ENCODE results near the gene CRB3.
A peak's percentile ranks its signal among the peaks of the same experiment; 100 is the strongest.

CRB3 gene

DNA sequence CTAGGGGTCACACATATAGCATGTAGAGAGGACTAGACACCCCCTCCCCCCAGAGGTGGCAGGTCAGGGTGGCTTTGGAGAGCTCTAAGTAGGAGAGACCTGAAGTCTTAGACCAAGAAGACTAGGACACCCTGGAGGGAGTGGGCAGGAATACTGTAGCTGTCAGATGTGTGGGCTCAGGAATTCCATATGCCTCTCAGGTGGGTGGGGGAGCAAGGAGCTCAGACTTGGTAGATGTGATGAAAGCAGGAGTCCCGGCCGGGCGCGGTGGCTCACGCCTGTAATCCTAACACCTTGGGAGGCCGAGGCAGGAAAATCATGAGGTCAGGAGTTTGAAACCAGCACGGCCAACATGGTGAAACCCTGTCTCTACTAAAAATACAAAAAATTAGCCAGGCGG, 1.6 kb downstream of the CRB3 start:
- no peak for DNase-seq (ENCODE audit: low spot score)

DNA sequence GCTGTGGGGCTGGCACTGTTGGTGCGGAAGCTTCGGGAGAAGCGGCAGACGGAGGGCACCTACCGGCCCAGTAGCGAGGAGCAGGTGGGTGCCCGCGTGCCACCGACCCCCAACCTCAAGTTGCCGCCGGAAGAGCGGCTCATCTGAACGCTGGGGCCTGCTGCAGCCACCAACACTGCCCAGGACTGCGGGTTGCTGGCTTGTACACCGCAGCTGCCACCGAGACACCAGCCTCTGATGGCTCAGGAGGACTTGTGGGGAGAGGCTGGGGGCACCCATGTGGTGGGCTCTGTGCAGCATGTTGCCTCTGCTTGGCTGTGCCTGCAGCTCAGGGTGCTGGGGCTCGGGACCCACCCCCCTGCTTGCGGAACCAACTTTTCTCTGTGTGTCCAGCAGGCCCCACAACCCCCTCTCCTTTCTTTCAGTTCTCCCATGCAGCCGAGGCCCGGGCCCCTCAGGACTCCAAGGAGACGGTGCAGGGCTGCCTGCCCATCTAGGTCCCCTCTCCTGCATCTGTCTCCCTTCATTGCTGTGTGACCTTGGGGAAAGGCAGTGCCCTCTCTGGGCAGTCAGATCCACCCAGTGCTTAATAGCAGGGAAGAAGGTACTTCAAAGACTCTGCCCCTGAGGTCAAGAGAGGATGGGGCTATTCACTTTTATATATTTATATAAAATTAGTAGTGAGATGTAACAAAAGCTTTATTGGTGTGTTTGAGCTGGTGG, 2.6 kb downstream of the CRB3 start:
- no peak for DNase-seq (ENCODE audit: low spot score)

DNA sequence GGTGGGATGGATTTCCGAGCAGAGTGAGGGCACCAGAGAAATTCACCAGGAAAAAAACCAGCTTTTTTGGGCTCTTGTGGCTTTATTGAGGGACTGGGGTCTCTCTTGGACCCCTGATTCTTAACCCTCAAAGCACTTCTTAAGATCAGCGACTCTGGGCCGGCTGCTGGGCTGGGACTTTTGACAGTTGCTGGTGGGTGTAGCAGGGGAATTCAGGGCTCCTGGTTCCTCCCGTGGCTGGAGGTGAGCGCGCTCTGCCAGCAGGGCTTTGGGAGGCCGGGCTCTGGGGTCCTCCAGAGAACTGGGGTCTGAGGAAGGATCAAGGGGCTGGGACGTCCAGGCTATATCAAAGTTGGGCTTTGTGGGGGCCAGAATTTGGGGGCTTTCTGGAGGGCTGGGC, 3.3 kb downstream of the CRB3 start:
- no peak for DNase-seq (ENCODE audit: low spot score)

DNA sequence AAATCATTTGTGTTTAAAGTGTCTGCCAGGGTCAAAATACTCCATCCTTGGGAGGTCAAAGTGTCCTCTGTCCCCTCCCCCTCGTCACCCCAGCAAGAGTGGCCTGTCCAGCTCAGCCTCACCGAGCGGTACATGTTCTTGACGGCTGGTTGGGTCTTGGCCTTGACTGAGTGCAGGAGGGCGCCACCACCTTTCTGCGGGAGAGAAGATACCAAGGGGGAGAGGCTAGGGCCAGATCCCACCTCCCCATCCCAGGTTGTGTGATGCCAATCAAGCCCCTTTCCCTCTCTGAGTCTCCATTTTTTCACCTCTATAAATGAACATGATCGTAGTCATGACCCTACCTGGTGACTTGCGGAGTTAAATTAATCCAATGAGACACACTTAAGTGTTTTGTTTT, 6.1 kb downstream of the CRB3 start:
- DNase-seq (ENCODE audit: low spot score) = no peak

- no peak for DNase-seq (ENCODE audit: low spot score)
Observed at GRCh38 chr19:6471076-6471475, 7.0 kb downstream of the CRB3 start.

DNA sequence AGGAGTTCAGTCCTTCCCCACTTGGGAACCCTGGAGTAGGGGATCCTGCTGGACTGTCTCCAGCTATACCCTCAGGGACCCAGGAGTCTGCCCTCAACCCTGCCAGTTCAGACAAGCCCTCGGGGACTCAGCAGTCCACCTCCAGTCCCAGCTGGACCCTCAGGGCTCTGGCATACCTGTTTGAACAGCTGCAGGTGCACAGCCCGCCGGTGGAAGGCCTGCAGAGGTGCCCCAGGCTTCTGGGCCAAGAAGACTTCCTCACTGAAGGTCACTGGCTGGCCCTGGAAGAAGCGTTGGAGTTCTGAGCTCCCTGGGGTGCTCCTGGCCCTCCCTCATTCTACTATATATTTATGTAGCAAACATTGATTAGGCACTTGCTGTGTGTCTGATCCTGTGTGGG, 8.6 kb downstream of the CRB3 start:
- DNase-seq (ENCODE audit: low spot score) = no peak

- DNase-seq (ENCODE audit: low spot score) = no peak
Observed at GRCh38 chr19:6473647-6474046, 9.6 kb downstream of the CRB3 start.

DNA sequence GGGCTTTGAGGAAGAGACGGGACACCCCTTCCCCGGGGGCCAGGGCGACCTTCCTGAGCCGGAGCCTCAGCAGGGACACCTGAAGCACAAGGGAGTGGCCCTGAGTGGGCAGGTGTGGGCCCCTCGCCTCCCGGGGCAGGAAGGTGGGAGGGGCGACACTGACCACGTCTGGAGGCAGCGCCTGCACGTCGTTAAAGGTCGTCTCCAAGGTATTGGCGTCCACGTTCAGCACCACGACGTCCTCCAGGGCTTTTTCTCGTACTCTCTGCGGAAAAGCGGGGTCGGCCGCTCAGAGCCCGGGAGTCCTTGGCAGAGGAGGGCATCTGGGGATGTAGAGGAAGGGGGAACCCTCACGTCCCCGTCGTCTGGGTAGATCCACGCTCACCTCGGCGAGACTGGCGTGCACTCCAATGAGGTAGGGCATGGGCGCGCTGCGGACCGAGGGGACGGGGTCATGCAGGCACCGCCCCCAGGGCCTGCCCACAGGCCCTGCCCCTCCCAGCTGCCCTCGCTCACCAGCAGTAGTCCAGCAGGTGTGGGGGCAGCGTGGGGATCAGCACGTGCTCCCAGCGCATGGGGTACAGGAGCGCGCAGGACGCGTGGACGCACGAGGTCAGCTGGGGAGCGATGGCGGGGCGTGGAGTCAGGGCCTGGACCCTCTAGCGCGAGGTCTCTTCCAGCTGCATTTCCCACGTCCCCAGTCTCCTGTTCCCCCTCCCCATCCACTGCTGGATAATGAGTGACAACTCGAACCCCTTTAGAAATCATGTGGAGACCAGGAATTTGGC, 11.4 kb downstream of the CRB3 start:
- DNase-seq (ENCODE audit: low spot score) = no peak

- DNase-seq (ENCODE audit: low spot score) = peak; percentile 63
Observed at GRCh38 chr19:6476155-6476895, 12.3 kb downstream of the CRB3 start.

DNA sequence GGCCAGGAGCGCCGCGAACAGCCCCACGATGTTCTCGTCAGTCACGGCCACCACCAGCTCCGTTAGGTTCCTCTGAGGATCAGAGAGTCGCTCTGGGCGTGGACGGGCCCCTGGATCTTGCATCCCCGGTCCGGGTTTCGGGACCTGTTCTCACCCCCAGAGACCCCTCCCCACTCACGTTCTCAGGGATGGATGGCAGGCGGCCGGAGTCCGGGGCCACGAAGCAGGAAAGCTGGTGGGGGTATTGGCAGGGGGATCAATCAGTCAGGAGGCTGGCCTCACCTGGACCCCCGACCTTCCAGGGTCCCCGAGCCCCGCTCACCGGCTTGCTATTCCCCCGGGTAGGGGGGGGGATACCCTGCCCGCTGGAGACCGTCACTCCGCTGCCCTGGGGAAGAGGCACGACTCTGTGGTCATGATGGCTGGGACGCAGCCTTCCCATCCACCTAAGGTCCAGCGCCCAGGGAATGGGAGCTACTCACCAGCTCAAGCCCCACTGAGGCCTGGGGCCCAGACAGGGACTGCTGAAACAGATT, 12.9 kb downstream of the CRB3 start:
- DNase-seq (ENCODE audit: low spot score) = no peak

GRCh38 chr19:6478815-6479214, 14.7 kb downstream of the CRB3 start:
- no peak for DNase-seq (ENCODE audit: low spot score)

GRCh38 chr19:6479836-6480398, 15.8 kb downstream of the CRB3 start:
- no peak for DNase-seq (ENCODE audit: low spot score)

GRCh38 chr19:6480848-6481415, 16.9 kb downstream of the CRB3 start:
- no peak for DNase-seq (ENCODE audit: low spot score)

DNA sequence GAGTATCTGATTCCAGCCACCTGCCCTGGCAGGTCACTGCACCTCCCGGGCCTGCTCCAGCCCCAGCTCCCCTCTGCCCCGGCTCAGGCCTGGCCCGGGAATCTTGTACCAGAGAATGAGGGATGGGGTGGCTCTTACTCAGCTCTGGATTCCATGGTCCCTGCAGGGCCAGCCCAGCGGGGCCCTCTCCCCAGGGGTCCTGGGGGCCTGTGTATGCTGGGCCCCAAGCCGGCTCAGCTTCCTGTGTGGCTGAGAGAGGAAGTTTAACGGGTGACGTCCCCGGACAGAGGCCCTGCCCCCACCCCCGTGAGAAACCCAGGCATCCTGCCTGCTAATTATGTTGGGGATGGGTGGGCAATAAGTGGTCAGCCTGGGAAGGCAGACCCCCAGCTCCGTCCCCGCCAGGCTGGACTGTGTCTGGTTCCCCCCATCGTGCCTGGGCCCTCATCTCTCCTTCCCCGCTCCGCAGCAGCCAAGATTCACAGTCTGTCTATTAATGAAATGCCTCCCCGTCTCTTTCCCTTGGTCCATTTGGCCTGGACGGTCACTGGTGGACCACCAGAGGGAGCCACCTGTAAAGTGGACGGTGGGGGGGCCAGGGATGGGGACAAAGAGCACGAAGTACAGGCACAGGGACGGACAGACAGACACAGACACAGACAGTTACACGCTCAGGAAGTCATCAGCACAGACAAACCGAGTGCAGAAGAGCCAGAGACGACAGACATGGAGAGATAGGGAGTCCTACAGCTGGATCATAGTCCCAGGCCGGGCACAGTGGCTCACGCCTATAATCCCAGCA, 17.7 kb downstream of the CRB3 start, which contains the start of gene DENND1C:
Gene DENND1C (minus strand): TSS at position 247 of the 802 bp plus-strand sequence. CDS start 92 bp downstream, at position 155.
- peak; percentile 33 for DNase-seq (ENCODE audit: low spot score)

DNA sequence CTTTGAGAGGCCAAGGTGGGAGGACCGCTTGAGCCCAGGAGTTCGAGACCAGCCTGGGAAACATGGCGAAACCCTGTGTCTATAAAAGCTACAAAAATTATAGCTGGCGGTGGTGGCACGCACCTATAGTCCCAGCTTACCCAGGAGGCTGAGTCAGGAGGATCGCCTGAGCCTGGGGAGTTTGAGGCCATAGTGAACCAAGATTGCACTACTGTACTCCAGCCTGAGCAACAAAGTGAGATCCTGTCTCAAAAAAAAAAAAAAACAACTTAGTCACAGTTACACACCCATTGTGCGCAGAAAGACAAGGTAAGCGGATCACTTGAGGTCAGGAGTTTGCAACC, 18.2 kb downstream of the CRB3 start:
- no peak for DNase-seq (ENCODE audit: low spot score)

DNA sequence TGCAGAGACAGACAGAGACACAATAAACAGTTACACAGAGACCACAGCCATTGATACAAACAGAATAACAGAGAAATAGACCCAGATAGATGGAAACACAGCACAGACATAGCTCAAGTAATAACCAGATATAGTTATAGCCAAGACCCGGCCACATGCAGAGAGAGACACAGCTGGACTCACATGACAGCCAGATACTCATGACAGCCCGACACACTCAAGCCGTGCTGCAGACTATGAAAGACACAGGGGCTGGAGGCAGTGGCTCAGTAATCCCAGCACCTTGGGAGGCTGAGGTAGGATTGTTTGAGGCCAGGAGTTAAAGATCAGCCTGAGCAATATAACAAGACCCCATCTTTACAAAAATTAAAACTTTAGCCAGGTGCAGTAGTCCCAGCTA, 19.2 kb downstream of the CRB3 start:
- no peak for DNase-seq (ENCODE audit: low spot score)

DNA sequence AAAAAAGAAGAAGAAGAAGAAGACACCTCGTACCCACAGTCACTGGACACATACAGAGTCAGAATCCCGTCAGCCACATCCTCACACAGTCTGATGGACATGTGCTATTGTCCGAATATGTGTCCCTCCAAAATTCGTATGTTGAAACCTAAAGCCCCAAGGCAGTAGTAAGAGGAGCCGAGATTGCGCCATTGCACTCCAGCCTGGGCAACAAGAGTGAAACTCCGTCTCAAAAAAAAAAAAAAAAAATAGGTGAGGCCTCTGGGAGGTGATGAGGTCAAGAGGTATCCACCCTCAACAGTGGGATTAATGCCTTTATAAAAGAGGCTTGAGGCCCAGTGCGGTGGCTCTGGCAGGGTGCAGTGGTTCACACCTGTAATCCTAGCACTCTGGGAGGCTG, 20.2 kb downstream of the CRB3 start:
- no peak for DNase-seq (ENCODE audit: low spot score)

DNA sequence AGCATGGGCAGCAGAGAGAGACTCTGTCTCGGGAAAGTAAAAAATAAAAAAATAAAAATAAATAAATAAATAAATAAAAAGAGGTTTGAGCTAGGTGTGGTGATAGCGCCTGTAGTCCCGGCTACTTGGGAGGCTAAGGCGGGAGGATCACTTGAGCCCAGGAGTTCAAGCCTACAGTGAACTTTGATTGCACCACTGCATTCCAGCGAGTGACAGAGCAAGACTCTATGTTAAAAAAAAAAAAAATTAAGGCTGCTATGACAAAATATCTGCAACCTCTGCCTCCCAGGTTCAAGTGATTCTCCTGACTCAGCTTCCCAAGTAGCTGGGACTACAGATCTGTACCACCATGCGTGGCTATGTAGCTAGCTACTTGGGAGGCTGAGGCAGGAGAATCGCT, 20.8 kb downstream of the CRB3 start:
- DNase-seq (ENCODE audit: low spot score) = no peak

DNA sequence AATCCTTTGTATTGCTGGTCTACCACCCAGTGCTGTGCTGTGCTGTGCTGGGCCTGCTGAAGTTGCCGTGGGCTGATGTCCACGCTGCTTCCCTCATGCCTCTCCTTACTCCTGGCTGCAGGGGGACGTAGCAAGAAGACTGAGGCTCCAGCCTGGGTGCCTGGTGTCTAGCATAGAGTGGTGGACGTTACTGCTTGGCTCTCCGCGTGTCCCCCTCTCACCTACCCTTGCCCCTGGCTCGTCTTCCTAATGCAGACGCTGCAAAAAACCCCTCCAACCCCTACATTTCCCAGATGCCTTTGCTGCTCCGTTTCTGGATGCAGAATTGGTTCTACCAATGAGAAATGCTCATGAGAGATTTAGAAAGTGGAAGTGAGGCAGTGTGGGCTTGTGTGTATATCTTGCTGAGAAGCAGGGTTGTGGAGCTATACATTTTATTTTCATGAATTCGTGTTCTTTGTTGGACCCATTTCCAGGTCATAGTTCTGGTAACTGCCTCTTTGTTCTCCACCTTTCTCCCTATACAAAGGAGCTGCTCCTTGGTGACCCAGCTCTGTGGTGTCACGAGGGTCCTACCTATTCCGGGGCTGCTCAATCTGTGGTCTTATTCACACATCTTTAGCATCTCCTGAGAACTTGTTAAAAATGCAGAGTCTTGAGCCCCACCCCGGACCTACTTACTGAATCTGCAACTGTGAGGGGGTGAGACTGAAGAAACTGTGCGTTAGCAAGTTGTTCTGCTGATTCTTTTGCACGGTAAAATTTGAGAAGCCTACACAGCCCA, 25.4 kb downstream of the CRB3 start:
- DNase-seq (ENCODE audit: low spot score) = no peak

GRCh38 chr19:6490134-6490533, 26.1 kb downstream of the CRB3 start:
- no peak for DNase-seq (ENCODE audit: low spot score)
